DND-41 (cell line): ENCODE data around the gene BMERB1.
"Not testable (repeated sequence)": the region's sequence is repeated elsewhere in the genome, so short reads cannot be mapped to it uniquely, and the experiment has no call there.

Source experiments
- ATAC-seq: fragments of 200-7000 bp; cut with Tn5 transposase; 3 replicates; pipeline ENCODE4 v1.9.1; 2021; ENCODE audit warnings: low read depth; ENCODE audit not compliant: insufficient read depth
- DNase-seq: peaks from one replicate; pipeline ENCODE4 v3.0.0-alpha.2; 2020
- H2AFZ ChIP-seq: 2 replicates; pipeline ENCODE4 v1.6.0; 2012; ENCODE audit warnings: low read depth, low read length
- H3K27ac ChIP-seq: 2 replicates; pipeline ENCODE4 v1.5.1; 2012; ENCODE audit warnings: low read length, inconsistent platforms
- H3K27me3 ChIP-seq: fragments of 200-600 bp; sonication (generic); 2 replicates; pipeline ENCODE4 v1.6.0; 2012; ENCODE audit warnings: low read length, mild to moderate bottlenecking, inconsistent platforms; ENCODE audit not compliant: insufficient read depth, poor library complexity
- H3K36me3 ChIP-seq: 2 replicates; pipeline ENCODE4 v1.5.1; 2012; ENCODE audit warnings: low read length, inconsistent platforms; ENCODE audit not compliant: insufficient read depth
- H3K4me1 ChIP-seq: 2 replicates; pipeline ENCODE4 v1.5.1; 2012; ENCODE audit warnings: mild to moderate bottlenecking, low read length; ENCODE audit not compliant: insufficient read depth
- H3K4me2 ChIP-seq: 2 replicates; pipeline ENCODE4 v1.6.0; 2012; ENCODE audit warnings: mild to moderate bottlenecking, moderate library complexity, low read length, inconsistent platforms; ENCODE audit not compliant: insufficient read depth
- H3K4me3 ChIP-seq, 2 experiments: fragments of 200-600 bp in 1 of 2; shearing (Covaris generic) in 1 of 2; 2 replicates each; pipeline ENCODE4 v1.5.1; 2012 to 2016; ENCODE audit warnings: inconsistent platforms in 2 of 2, low read length in 2 of 2, mild to moderate bottlenecking in 2 of 2, low read depth in 1 of 2, moderate library complexity in 1 of 2
- H3K79me2 ChIP-seq: 2 replicates; pipeline ENCODE4 v1.6.0; 2012; ENCODE audit warnings: low read length, inconsistent platforms; ENCODE audit not compliant: insufficient read depth
- H3K9ac ChIP-seq: 2 replicates; pipeline ENCODE4 v1.6.0; 2012; ENCODE audit warnings: low read depth, mild to moderate bottlenecking, inconsistent platforms, low read length, moderate library complexity
- H3K9me3 ChIP-seq: 2 replicates; pipeline ENCODE4 v1.5.1; 2012; ENCODE audit warnings: low read length, moderate library complexity, mild to moderate bottlenecking, inconsistent platforms; ENCODE audit not compliant: insufficient read depth, severe bottlenecking
- H4K20me1 ChIP-seq: 2 replicates; pipeline ENCODE4 v1.6.0; 2012; ENCODE audit warnings: low read length; ENCODE audit not compliant: insufficient read depth
- CTCF ChIP-seq: IDR thresholded peaks from 2 replicates; pipeline ENCODE4 v1.5.1; 2012; ENCODE audit warnings: borderline replicate concordance, low read length, moderate library complexity, mild to moderate bottlenecking; ENCODE audit not compliant: poor library complexity, severe bottlenecking; ENCODE audit errors: extremely low read depth
- EZH2 ChIP-seq: IDR thresholded peaks from 3 replicates; pipeline ENCODE4 v1.6.1; 2012; ENCODE audit warnings: borderline replicate concordance, low read depth, mild to moderate bottlenecking, moderate library complexity, low read length, inconsistent platforms; ENCODE audit not compliant: severe bottlenecking

Gene BMERB1

GRCh38 chr16:15571557-15571956, 137.2 kb downstream of the BMERB1 start:
- Histone ChIP-seq H3K36me3 (no peaks in the 10 kb centered on the region), H3K9me3 (no peaks in the 10 kb centered on the region), H3K27ac (no peak overlapping the region), H4K20me1 (no peaks in the 10 kb centered on the region), H3K4me3 (no peak overlapping the region), H3K4me2 (no peak overlapping the region), H3K9ac (no peak overlapping the region), H3K27me3 (peaks cover 6% of the 10 kb centered on the region), H3K4me1 (0 out of 2 replicates have a peak, but pooled peaks cover 3% of the 10 kb centered on the region), H3K79me2 (no peaks in the 10 kb centered on the region), H2AFZ (no peak overlapping the region)
- ATAC-seq (no peak), DNase-seq (no peak)
- TF ChIP-seq CTCF, result no peak
- no peak for TF ChIP-seq EZH2

- H3K79me2 ChIP-seq, result no peaks in the 10 kb centered on the region
- H3K27me3 ChIP-seq, result peaks cover 6% of the 10 kb centered on the region
- no peak overlapping the region for H3K4me2 ChIP-seq
- no peak for DNase-seq
- H3K27ac ChIP-seq, result no peak overlapping the region
- TF ChIP-seq CTCF (no peak), EZH2 (no peak)
- no peaks in the 10 kb centered on the region for H4K20me1 ChIP-seq
- H3K36me3 ChIP-seq, result no peaks in the 10 kb centered on the region
- H3K9ac ChIP-seq, result no peak overlapping the region
- H3K4me1 ChIP-seq, result 0 out of 2 replicates have a peak, but pooled peaks cover 3% of the 10 kb centered on the region
- no peaks in the 10 kb centered on the region for H3K9me3 ChIP-seq
- no peak overlapping the region for H3K4me3 ChIP-seq
- H2AFZ ChIP-seq, result no peak overlapping the region
- ATAC-seq, result no peak
These were observed 138.1 kb downstream of the BMERB1 start for GRCh38 chr16:15572329-15573001.

- TF ChIP-seq CTCF (no peak), EZH2 (no peak)
- Histone ChIP-seq H3K27ac (no peak overlapping the region), H3K4me2 (no peak overlapping the region)
These were observed 139.0 kb downstream of the BMERB1 start for GRCh38 chr16:15573274-15573895.

GRCh38 chr16:15573896-15574613, 139.7 kb downstream of the BMERB1 start:
- not testable (repeated sequence) for H3K4me1 ChIP-seq, H3K79me2 ChIP-seq, H2AFZ ChIP-seq, H3K9ac ChIP-seq, H3K4me2 ChIP-seq, H3K27me3 ChIP-seq, H3K4me3 ChIP-seq, H3K27ac ChIP-seq, H3K9me3 ChIP-seq, H3K36me3 ChIP-seq, ATAC-seq, H4K20me1 ChIP-seq, DNase-seq

More at GRCh38 chr16:15573274-15573895, 139.0 kb downstream of the BMERB1 start:
- ATAC-seq, result no peak
- H3K36me3 ChIP-seq, result no peaks in the 10 kb centered on the region
- H3K4me1 ChIP-seq, result 0 out of 2 replicates have a peak, but pooled peaks cover 3% of the 10 kb centered on the region
- H2AFZ ChIP-seq, result no peak overlapping the region
- no peak overlapping the region for H3K9ac ChIP-seq
- no peak for DNase-seq
- peaks cover 6% of the 10 kb centered on the region for H3K27me3 ChIP-seq
- H3K4me3 ChIP-seq, result no peak overlapping the region
- no peaks in the 10 kb centered on the region for H4K20me1 ChIP-seq
- H3K79me2 ChIP-seq, result no peaks in the 10 kb centered on the region
- no peaks in the 10 kb centered on the region for H3K9me3 ChIP-seq
